Esophagus muscularis mucosa (tissue), 4 donors: ENCODE results near the gene TTC3. TPM values are rescaled to one million over a fixed set of nuclear protein-coding genes. Genes with fewer than 3 reads are reported as not detected.

Source experiments
- DNase-seq: peaks from one replicate; pipeline ENCODE4 v3.0.0-alpha.2; 2017; ENCODE audit errors: extremely low spot score
- H3K27ac ChIP-seq, 4 donors: fragments of 200-600 bp; sonication (generic); replicated peaks in 1 of 4; 1 replicate in 3 of 4; 2 replicates in 1 of 4; pipeline ENCODE4 v1.5.1; 2016 to 2019; ENCODE audit warnings: mild to moderate bottlenecking in 1 of 4
- H3K27me3 ChIP-seq, 4 donors: fragments of 200-600 bp; sonication (generic); one replicate each; pipeline versions ENCODE4 v1.5.1 to v1.6.0; 2016 to 2019
- H3K36me3 ChIP-seq, 4 donors: fragments of 200-600 bp; sonication (generic); one replicate each; pipeline ENCODE4 v1.5.1; 2016 to 2019
- H3K4me1 ChIP-seq, 4 donors: fragments of 200-600 bp; sonication (generic); one replicate each; pipeline ENCODE4 v1.5.1; 2016 to 2019
- H3K4me3 ChIP-seq, 4 donors: fragments of 200-600 bp; sonication (generic); 1 replicate in 2 of 4; 2 replicates in 2 of 4; pipeline ENCODE4 v1.5.1; 2016 to 2019; ENCODE audit warnings: mild to moderate bottlenecking in 4 of 4, moderate library complexity in 1 of 4
- H3K9me3 ChIP-seq, 4 donors: fragments of 200-600 bp; sonication (generic); 1 replicate in 3 of 4; 2 replicates in 1 of 4; pipeline ENCODE4 v1.5.1; 2016 to 2019
- EP300 ChIP-seq: sonication (generic); formaldehyde crosslinking; IDR thresholded peaks from one replicate; pipeline ENCODE4 v1.6.1; 2017; ENCODE audit warnings: antibody characterized with exemption
- POLR2A ChIP-seq: fragments of 450-650 bp; IDR thresholded peaks from one replicate; pipeline ENCODE4 v1.6.1; 2017; ENCODE audit warnings: antibody characterized with exemption, moderate library complexity, mild to moderate bottlenecking, low read depth
- POLR2AphosphoS5 ChIP-seq, 2 donors: sonication (generic); formaldehyde crosslinking; IDR thresholded peaks; one replicate each; pipeline ENCODE4 v1.6.1; 2017; ENCODE audit warnings: antibody characterized with exemption in 2 of 2
- WGBS: methylation state at CpG from one replicate; pipeline ENCODE4 v1.1.5; 2018; 5-methylcytosine and 5-hydroxymethylcytosine counted together
- intact Hi-C: fragments of 100-400 bp; cut with DNase I; formaldehyde crosslinking; loops from one replicate; pipeline ENCODE4 v1.15.1; 2023
- total RNA-seq, 4 donors: library from RNA; depleted of rRNA; stranded (reverse); fragments of >200 nt; gene quantifications; one replicate each; pipeline versions ENCODE4 v1.1.0 to v1.2.1, GENCODE V29; 2016
- TF ChIP-seq, protein P1 (sequence below), 3 experiments: fragments of 200-600 bp in 2 of 3; fragments of 450-650 bp in 1 of 3; sonication (generic) in 2 of 3; IDR thresholded peaks; one replicate each; pipeline ENCODE4 v1.5.1; 2017 to 2019; ENCODE audit warnings: antibody characterized with exemption in 3 of 3, mild to moderate bottlenecking in 2 of 3, moderate library complexity in 1 of 3

Gene TTC3
- total RNA-seq, 4 donors from 2014 or later: 86.0 to 162 (median 104) TPM

DNA sequence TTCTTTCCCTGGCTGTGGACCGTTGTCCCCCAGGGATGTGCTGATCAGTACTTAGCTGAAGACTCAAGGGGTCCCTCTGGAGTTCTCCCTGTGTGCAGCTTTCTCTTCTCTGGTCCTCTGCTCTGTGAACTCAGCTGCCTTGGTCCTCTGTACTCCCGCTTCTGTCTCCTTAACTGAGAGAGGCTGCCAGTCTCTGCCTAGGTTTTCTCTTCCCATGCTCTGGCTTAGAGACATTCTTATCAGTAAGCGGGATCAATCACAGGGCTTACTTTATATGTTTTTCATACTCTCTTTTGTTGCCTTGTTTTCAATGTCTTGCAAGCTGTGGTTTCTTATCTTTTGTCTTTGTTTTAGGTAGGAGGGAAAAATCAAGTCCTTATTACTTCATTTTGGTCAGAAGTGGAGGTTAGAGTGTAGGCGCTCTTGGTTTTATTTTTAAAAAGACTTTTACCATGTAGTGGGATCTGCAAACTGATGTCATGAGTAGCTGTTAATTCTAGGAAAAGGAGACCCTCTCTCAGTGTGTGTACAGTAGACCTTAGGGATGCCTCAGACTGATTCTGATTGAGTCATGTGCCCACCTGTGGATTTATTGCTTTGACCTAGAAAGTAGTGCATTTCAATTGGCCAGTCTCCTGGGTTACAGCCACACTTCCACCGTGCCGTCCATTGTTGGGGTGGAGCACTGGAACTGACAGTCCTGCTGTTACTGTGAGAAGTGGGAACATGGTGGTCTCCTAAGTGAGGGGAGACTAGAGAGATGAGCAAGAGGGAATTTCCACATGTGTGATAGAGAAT, 46.6 kb downstream of the TTC3 start:
- peaks cover 0 to 18% (median 5%) of the 10 kb centered on the region in 4 donors for H3K36me3 ChIP-seq
- intact Hi-C loops: no loop called here
- H3K27ac ChIP-seq: no peak overlapping the region
- TF ChIP-seq POLR2AphosphoS5 (IDR thresholded peaks at IDR 0.05): no peak
- no peak for TF ChIP-seq EP300
- TF ChIP-seq, protein P1, sequence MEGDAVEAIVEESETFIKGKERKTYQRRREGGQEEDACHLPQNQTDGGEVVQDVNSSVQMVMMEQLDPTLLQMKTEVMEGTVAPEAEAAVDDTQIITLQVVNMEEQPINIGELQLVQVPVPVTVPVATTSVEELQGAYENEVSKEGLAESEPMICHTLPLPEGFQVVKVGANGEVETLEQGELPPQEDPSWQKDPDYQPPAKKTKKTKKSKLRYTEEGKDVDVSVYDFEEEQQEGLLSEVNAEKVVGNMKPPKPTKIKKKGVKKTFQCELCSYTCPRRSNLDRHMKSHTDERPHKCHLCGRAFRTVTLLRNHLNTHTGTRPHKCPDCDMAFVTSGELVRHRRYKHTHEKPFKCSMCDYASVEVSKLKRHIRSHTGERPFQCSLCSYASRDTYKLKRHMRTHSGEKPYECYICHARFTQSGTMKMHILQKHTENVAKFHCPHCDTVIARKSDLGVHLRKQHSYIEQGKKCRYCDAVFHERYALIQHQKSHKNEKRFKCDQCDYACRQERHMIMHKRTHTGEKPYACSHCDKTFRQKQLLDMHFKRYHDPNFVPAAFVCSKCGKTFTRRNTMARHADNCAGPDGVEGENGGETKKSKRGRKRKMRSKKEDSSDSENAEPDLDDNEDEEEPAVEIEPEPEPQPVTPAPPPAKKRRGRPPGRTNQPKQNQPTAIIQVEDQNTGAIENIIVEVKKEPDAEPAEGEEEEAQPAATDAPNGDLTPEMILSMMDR (IDR thresholded peaks at IDR 0.05): no peak
- TF ChIP-seq POLR2A: no peak
- H3K4me3 ChIP-seq: no peak overlapping the region
- no peak for DNase-seq
- H3K4me1 ChIP-seq: no peaks in the 10 kb centered on the region
- no peaks in the 10 kb centered on the region for H3K27me3 ChIP-seq
- H3K9me3 ChIP-seq: no peaks in the 10 kb centered on the region
- WGBS: 82% methylated on average over 6 of the region's 6 CpGs

DNA sequence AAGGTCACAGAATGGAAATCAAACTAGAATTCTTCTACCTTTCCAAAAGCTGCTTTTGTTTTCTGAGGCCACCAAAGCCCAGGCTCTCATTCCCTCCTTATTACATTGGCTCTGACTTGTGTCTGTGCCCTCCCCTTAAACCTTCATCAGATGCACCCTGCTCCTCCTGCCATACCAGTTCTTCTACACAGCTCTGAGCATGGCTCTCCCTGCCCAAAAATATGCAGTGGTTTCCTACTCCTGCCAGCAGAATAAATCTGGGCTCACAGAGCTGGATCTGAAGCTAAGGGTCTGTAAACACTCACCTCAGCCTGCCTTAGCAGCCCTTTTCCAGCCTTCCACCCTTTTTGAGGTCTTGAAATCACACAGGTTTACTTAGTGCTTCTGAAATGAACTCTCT, 55.0 kb downstream of the TTC3 start:
- Histone ChIP-seq H3K4me3 (no peak overlapping the region), H3K27ac (no peak overlapping the region), H3K27me3 (no peaks in the 10 kb centered on the region), H3K4me1 (no peaks in the 10 kb centered on the region), H3K9me3 (no peaks in the 10 kb centered on the region), H3K36me3 (peaks cover 9 to 91% (median 63%) of the 10 kb centered on the region in 4 donors)
- TF ChIP-seq EP300: no peak
- no peak for TF ChIP-seq POLR2AphosphoS5 (IDR thresholded peaks at IDR 0.05)
- TF ChIP-seq POLR2A: no peak
- TF ChIP-seq, protein P1 (IDR thresholded peaks at IDR 0.05): no peak
- intact Hi-C loops: no loop called here
- no peak for DNase-seq

DNA sequence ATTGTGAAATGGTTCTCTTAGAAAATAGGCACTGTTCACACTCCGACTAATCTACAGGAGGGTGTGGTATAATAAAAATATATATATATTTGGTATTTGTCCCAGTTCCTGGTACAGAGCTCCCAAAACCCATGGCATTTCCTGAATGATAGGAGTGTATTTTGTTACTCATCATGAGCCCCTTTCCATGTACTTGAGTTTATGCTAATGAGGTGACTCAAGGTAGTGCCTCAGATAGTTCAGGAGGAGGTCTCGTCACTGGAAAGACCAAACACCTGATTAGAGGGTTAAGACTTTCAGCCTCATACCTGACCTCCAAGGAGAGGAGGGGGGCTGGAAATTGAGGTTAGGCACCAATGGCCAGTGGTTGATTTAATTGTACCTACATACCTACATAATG, 57.9 kb downstream of the TTC3 start:
- Histone ChIP-seq H3K27me3 (no peaks in the 10 kb centered on the region), H3K9me3 (no peaks in the 10 kb centered on the region), H3K4me3 (no peak overlapping the region), H3K27ac (no peak overlapping the region), H3K4me1 (no peaks in the 10 kb centered on the region), H3K36me3 (peaks cover 33 to 100% (median 80%) of the 10 kb centered on the region in 4 donors)
- DNase-seq: no peak
- TF ChIP-seq POLR2A (no peak), EP300 (no peak), POLR2AphosphoS5 (IDR thresholded peaks at IDR 0.05) (no peak)
- TF ChIP-seq, protein P1 (IDR thresholded peaks at IDR 0.05): no peak
- WGBS: 98% methylated on average over 2 of the region's 2 CpGs
- intact Hi-C loops: no loop called here

DNA sequence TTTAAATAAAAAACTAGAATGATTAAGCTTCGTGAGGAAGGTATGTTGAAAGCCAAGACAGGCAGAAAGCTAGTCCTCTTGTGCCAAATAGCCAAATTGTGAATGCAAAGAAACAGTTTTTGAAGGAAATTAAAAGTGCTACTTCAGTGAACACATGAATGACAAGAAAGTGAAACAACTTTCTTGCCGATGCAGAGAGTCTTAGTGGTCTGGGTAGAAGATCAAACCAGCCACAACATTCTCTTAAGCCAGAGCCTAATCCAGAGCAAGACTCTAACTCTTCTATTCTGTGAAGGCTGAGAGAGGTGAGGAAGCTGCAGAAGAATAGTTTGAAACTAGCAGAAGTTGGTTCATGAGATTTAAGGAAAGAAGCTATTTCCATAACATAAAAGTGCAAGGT, 63.2 kb downstream of the TTC3 start:
- no peaks in the 10 kb centered on the region for H3K4me1 ChIP-seq
- intact Hi-C loops: no loop called here
- no peak for DNase-seq

More for the DNA sequence above, 63.2 kb downstream of the TTC3 start:
- WGBS: 95% methylated on average over 2 of the region's 2 CpGs
- H3K27ac ChIP-seq: no peak overlapping the region
- TF ChIP-seq, protein P1 (IDR thresholded peaks at IDR 0.05): no peak
- TF ChIP-seq POLR2AphosphoS5 (IDR thresholded peaks at IDR 0.05): no peak
- no peak for TF ChIP-seq POLR2A
- TF ChIP-seq EP300: no peak
- H3K4me3 ChIP-seq: no peak overlapping the region
- peaks cover 42 to 89% (median 64%) of the 10 kb centered on the region in 4 donors for H3K36me3 ChIP-seq
- no peaks in the 10 kb centered on the region for H3K27me3 ChIP-seq
- H3K9me3 ChIP-seq: no peaks in the 10 kb centered on the region
